C4-2B (cell line): ENCODE data around the gene DNAAF9.

Experiments used
- CTCF ChIP-seq: fragments of 450-650 bp; conservative IDR thresholded peaks from 2 replicates; pipeline ENCODE4 v1.5.1; 2017; ENCODE audit warnings: mild to moderate bottlenecking
- ZFX ChIP-seq: fragments of 450-650 bp; IDR thresholded peaks from 2 replicates; pipeline ENCODE4 v1.6.1; 2017

GRCh38 chr20:3414122-3414521, 6.7 kb upstream of the DNAAF9 start:
- TF ChIP-seq CTCF (no peak), ZFX (no peak)
